K562 (cell line): ENCODE measurements around the gene GRAMD1B. TPM values are rescaled to one million over a fixed set of nuclear protein-coding genes. Genes with fewer than 3 reads are reported as not detected.
"Not testable (repeated sequence)": the region's sequence is repeated elsewhere in the genome, so short reads cannot be mapped to it uniquely, and the experiment has no call there.

Experiments used
- ATAC-seq: fragments of 200-7000 bp; cut with Tn5 transposase; 3 replicates; pipeline ENCODE4 v1.9.1; 2020; ENCODE audit warnings: moderate library complexity
- BruUV-seq: library from RNA; stranded (reverse); fragments of 400-500 nt; replicated peaks from 2 replicates; lab custom pipeline; 2021; lab: Mats Ljungman, UMichigan
- CTCF ChIA-PET: fragments of 300-600 bp; formaldehyde crosslinking; extraction: SDS; loops from one replicate; lab custom pipeline; 2021; ENCODE audit warnings: low intra/inter-chr PET ratio; lab: Yijun Ruan, JAX
- POLR2A ChIA-PET: fragments of 300-600, 350-650 bp; sonication (Branson Sonifier 250); formaldehyde crosslinking; extraction: SDS; loops from one replicate; lab custom pipeline; 2021; ENCODE audit warnings: antibody characterized with exemption, inconsistent platforms; lab: Yijun Ruan, JAX
- DNase-seq, 4 experiments: peaks; one replicate each; pipeline versions ENCODE4 v3.0.0 to v3.0.0-alpha.2; 2011 to 2018; ENCODE audit warnings: low spot score in 3 of 4, mixed read lengths in 3 of 4; ENCODE audit errors: extremely low read depth in 1 of 4
- FAIRE-seq: peaks from 2 replicates; lab custom pipeline; 2011; peaks lifted over from hg19 to GRCh38; lab: Jason Lieb, UNC
- H2AFZ ChIP-seq: 2 replicates; pipeline ENCODE4 v1.6.0; 2011; ENCODE audit warnings: low read depth, low read length, control low read depth, inconsistent platforms
- H3K27ac ChIP-seq: fragments of 200-600 bp; 3 replicates; pipeline ENCODE4 v1.8.0; 2011; ENCODE audit warnings: low read depth, mild to moderate bottlenecking, control low read depth, inconsistent platforms, low read length, moderate library complexity, mixed read lengths; ENCODE audit errors: extremely low read depth
- H3K27me3 ChIP-seq, 2 experiments: fragments of 300-600 bp in 1 of 2; 2 replicates in 1 of 2; 3 replicates in 1 of 2; pipeline versions ENCODE4 v1.6.0 to v1.8.0; 2011; ENCODE audit warnings: inconsistent platforms in 2 of 2, low read length in 2 of 2, mild to moderate bottlenecking in 1 of 2, mixed read lengths in 1 of 2, moderate library complexity in 1 of 2; ENCODE audit not compliant: control insufficient read depth in 2 of 2, insufficient read depth in 2 of 2
- H3K36me3 ChIP-seq: fragments of 300-600 bp; 3 replicates; pipeline ENCODE4 v1.8.0; 2011; ENCODE audit warnings: mild to moderate bottlenecking, low read length, inconsistent platforms; ENCODE audit not compliant: control insufficient read depth, insufficient read depth
- H3K4me1 ChIP-seq, 2 experiments: fragments of 200-600 bp in 1 of 2; replicated peaks in 1 of 2; 2 replicates in 1 of 2; 3 replicates in 1 of 2; pipeline versions ENCODE4 v1.5.1 to v1.8.0; 2011; ENCODE audit warnings: inconsistent platforms in 2 of 2, low read length in 2 of 2, mild to moderate bottlenecking in 1 of 2, mixed read lengths in 1 of 2, moderate library complexity in 1 of 2; ENCODE audit not compliant: control insufficient read depth in 2 of 2, insufficient read depth in 2 of 2
- H3K4me2 ChIP-seq: 2 replicates; pipeline ENCODE4 v1.6.1; 2011; ENCODE audit warnings: low read length, control low read depth, inconsistent platforms, mixed read lengths; ENCODE audit not compliant: insufficient read depth
- H3K4me3 ChIP-seq: fragments of 200-600 bp; sonication (generic), shearing (Covaris generic); 2 replicates; pipeline ENCODE4 v1.5.1; 2016; ENCODE audit warnings: control low read depth, inconsistent platforms
- H3K79me2 ChIP-seq: fragments of 200-600 bp; 3 replicates; pipeline ENCODE4 v1.8.0; 2011; ENCODE audit warnings: low read length, inconsistent platforms; ENCODE audit not compliant: control insufficient read depth, insufficient read depth
- H3K9ac ChIP-seq, 2 experiments: 2 replicates each; pipeline versions ENCODE4 v1.6.0 to v1.6.1; 2011; ENCODE audit warnings: low read depth in 2 of 2, low read length in 2 of 2, control low read depth in 1 of 2, inconsistent platforms in 1 of 2, mild to moderate bottlenecking in 1 of 2, mixed read lengths in 1 of 2; ENCODE audit not compliant: insufficient read depth in 1 of 2
- H3K9me1 ChIP-seq: one replicate; pipeline ENCODE4 v1.6.0; 2011; ENCODE audit warnings: inconsistent platforms, mild to moderate bottlenecking, low read length, moderate library complexity; ENCODE audit not compliant: control insufficient read depth, insufficient read depth
- H3K9me3 ChIP-seq: replicated peaks from 2 replicates; pipeline ENCODE4 v1.5.1; 2011; ENCODE audit warnings: low read depth, low read length, inconsistent platforms; ENCODE audit not compliant: control insufficient read depth, insufficient read depth
- H4K20me1 ChIP-seq: replicated peaks from 2 replicates; pipeline ENCODE4 v1.6.1; 2011; ENCODE audit warnings: low read length, inconsistent platforms, mixed read lengths; ENCODE audit not compliant: control insufficient read depth, insufficient read depth
- CTCF ChIP-seq, 3 experiments: IDR thresholded peaks in 2 of 3; conservative IDR thresholded peaks in 1 of 3; 2 replicates each; pipeline ENCODE4 v1.5.1; 2011 to 2012; ENCODE audit warnings: low read length in 3 of 3, mild to moderate bottlenecking in 3 of 3, control low read depth in 2 of 3, improper control_type of control experiment in 1 of 3, inconsistent platforms in 1 of 3, low read depth in 1 of 3, mixed read lengths in 1 of 3, moderate library complexity in 1 of 3; ENCODE audit not compliant: insufficient read depth in 2 of 3
- HMG20A ChIP-seq: fragments of 450-650 bp; formaldehyde crosslinking; conservative IDR thresholded peaks from 2 replicates; pipeline ENCODE4 v1.4.0; 2020; ENCODE audit warnings: mild to moderate bottlenecking, mixed read lengths
- HOMEZ ChIP-seq: fragments of 250-450 bp; sonication (Bioruptor Pico); IDR thresholded peaks from 2 replicates; pipeline ENCODE4 v1.4.0; 2020; ENCODE audit warnings: mild to moderate bottlenecking, moderate library complexity
- NR4A1 ChIP-seq, 2 experiments: fragments of 250-450 bp in 1 of 2; fragments of 450-650 bp in 1 of 2; sonication (Bioruptor Pico) in 1 of 2; IDR thresholded peaks; 2 replicates each; pipeline versions ENCODE4 v1.4.0 to v1.6.1; 2016 to 2020; ENCODE audit warnings: mild to moderate bottlenecking in 2 of 2, missing compliant biosample characterization in 1 of 2, missing genetic modification characterization in 1 of 2, moderate library complexity in 1 of 2
- SMARCB1 ChIP-seq: IDR thresholded peaks from 2 replicates; pipeline ENCODE4 v1.6.1; 2011; ENCODE audit warnings: improper control_type of control experiment, low read depth; ENCODE audit not compliant: insufficient read length
- TFAP4 ChIP-seq: sonication (generic); formaldehyde crosslinking; IDR thresholded peaks from 2 replicates; pipeline ENCODE4 v1.8.0; 2022; ENCODE audit warnings: missing genetic modification reagents, mild to moderate bottlenecking, moderate library complexity, borderline replicate concordance
- WGBS: fragments of 100-300 bp; shearing (Covaris generic); methylation state at CpG from one replicate; pipeline ENCODE4 v1.1.6; 2016; ENCODE audit warnings: low coverage, mixed read lengths; ENCODE audit not compliant: insufficient coverage; ENCODE audit errors: missing lambda C conversion rate; 5-methylcytosine and 5-hydroxymethylcytosine counted together
- in situ Hi-C: fragments of 300-500 bp; cut with MboI; formaldehyde crosslinking; loops from 4 replicates; pipeline ENCODE4 v1.15.0; 2018; ENCODE audit warnings: inconsistent platforms, mixed read lengths
- intact Hi-C: fragments of 100-400 bp; cut with micrococcal nuclease; formaldehyde crosslinking; loops from 2 replicates; pipeline ENCODE4 v1.14.2; 2022
- polyA plus RNA-seq, 8 experiments: library from polyadenylated mRNA; depleted of rRNA in 4 of 8; stranded (reverse) in 5 of 8; unstranded in 3 of 8; fragments of >200 nt; fragmentation: Nextera tagmentation in 2 of 8; fragmentation: Illumina TruSeq in 1 of 8; extraction: Ambion mirVana in 2 of 8; extraction: Trizol in 1 of 8; gene quantifications; 2 replicates each; pipeline versions ENCODE4 v1.2.1 to v1.2.3, GENCODE V29; 2011 to 2014; ENCODE audit warnings: inconsistent platforms in 1 of 8, missing spikeins in 1 of 8
- total RNA-seq, 7 experiments: library from RNA; depleted of rRNA in 6 of 7; stranded (reverse); fragments of >200 nt in 6 of 7; fragmentation: Illumina TruSeq in 2 of 7; extraction: Trizol in 2 of 7; gene quantifications; 2 replicates each; pipeline versions ENCODE4 v1.2.1 to v1.2.3, GENCODE V29; 2011 to 2021; ENCODE audit warnings: low replicate concordance in 1 of 7

GRAMD1B gene
- total and polyA plus RNA-seq, 9 of the 15 experiments (the other 6 are each of a cell fraction or from before 2014, with no cell fraction given) = 0.31 TPM; not detected in 8

- TF ChIP-seq CTCF (IDR thresholded peaks at IDR 0.05 in 2 of 3, conservative IDR thresholded peaks at IDR 0.05 in 1 of 3; ENCODE audit: insufficient read depth in 2 of 3, low read depth in 1 of 3, low read length in 3 of 3) = no peak
- no peak for TF ChIP-seq SMARCB1
- TF ChIP-seq TFAP4 (CRISPR knock-in tag) = no peak
- TF ChIP-seq HMG20A (CRISPR knock-in tag) = no peak
- no peak for TF ChIP-seq HOMEZ (CRISPR knock-in tag)
- no peak for TF ChIP-seq NR4A1 (CRISPR knock-in tag; IDR thresholded peaks at IDR 0.05)
- no peak for TF ChIP-seq NR4A1 (tag; IDR thresholded peaks at IDR 0.05)
Measured at GRCh38 chr11:123461164-123461563, 31.1 kb downstream of the GRAMD1B start (continued).

- H3K9ac ChIP-seq = not testable (repeated sequence)
Measured at GRCh38 chr11:123465667-123466066, 35.6 kb downstream of the GRAMD1B start.

More at GRCh38 chr11:123465667-123466066, 35.6 kb downstream of the GRAMD1B start:
- H3K9me3 ChIP-seq, H3K27ac ChIP-seq, H3K27me3 ChIP-seq, H3K36me3 ChIP-seq, H3K79me2 ChIP-seq, in situ Hi-C loops, CTCF ChIA-PET, FAIRE-seq, H2AFZ ChIP-seq, H4K20me1 ChIP-seq, ATAC-seq, H3K4me1 ChIP-seq, BruUV-seq, H3K4me3 ChIP-seq, H3K9me1 ChIP-seq, DNase-seq, intact Hi-C loops, H3K4me2 ChIP-seq: not testable (repeated sequence)
- POLR2A ChIA-PET = interaction anchor here (0.6 kb wide), 1 partner anchor 330 kb away, joined by 4 read pairs; no protein-coding TSS in a partner anchor
- WGBS = 0% methylated on average over 7 of the region's 8 CpGs
